ENCODE data around the gene TNRC6C. TPM values are rescaled to one million over a fixed set of nuclear protein-coding genes. Genes with fewer than 3 reads are reported as not detected.

Gene TNRC6C
- total and polyA plus RNA-seq, 2 of the 13 experiments (the other 11 are each of a cell fraction or from before 2014, with no cell fraction given) = 0.66 to 4.9 TPM

GRCh38 chr17:78127888-78128550 lies 169.5 kb downstream of the TNRC6C start (continued):
- TF ChIP-seq ERF (CRISPR knock-in tag; IDR thresholded peaks at IDR 0.05) (no peak), ZNF883 (CRISPR knock-in tag; IDR thresholded peaks at IDR 0.05; ENCODE audit: not compliant biosample characterization) (peak; percentile 11), PTBP1 (IDR thresholded peaks at IDR 0.05; ENCODE audit: low read depth, low read length, poor library complexity, severe bottlenecking) (no peak), ATF2 (CRISPR knock-in tag; IDR thresholded peaks at IDR 0.05) (no peak), ZNF451 (CRISPR knock-in tag; IDR thresholded peaks at IDR 0.05) (no peak; the same call in none of the 2 replicates), EP300 (IDR thresholded peaks at IDR 0.05; ENCODE audit: low read depth in 2 of 2, low read length in 2 of 2) (no peak), EP300 (CRISPR knock-in tag; IDR thresholded peaks at IDR 0.05; ENCODE audit: borderline replicate concordance) (no peak), RFX1 (IDR thresholded peaks at IDR 0.05) (no peak), ZNF615 (CRISPR knock-in tag; IDR thresholded peaks at IDR 0.05; ENCODE audit: borderline replicate concordance) (no peak), XBP1 (CRISPR knock-in tag; IDR thresholded peaks at IDR 0.05) (no peak), NFAT5 (CRISPR knock-in tag; IDR thresholded peaks at IDR 0.05) (no peak), ZNF143 (CRISPR knock-in tag; IDR thresholded peaks at IDR 0.05) (no peak), SMYD3 (CRISPR knock-in tag; IDR thresholded peaks at IDR 0.05) (no peak), XRCC5 (optimal IDR thresholded peaks at IDR 0.05; ENCODE audit: low read length) (no peak), ZNF460 (CRISPR knock-in tag; IDR thresholded peaks at IDR 0.05; ENCODE audit: borderline replicate concordance) (no peak), ZNF572 (CRISPR knock-in tag; IDR thresholded peaks at IDR 0.05) (no peak), ZNF776 (CRISPR knock-in tag; IDR thresholded peaks at IDR 0.05) (no peak; the same call in 1 of the 2 replicates), FLYWCH1 (CRISPR knock-in tag; IDR thresholded peaks at IDR 0.05) (0 out of 2 replicates have a peak, but pooled peaks have one; percentile 18), ZNF510 (CRISPR knock-in tag; IDR thresholded peaks at IDR 0.05; ENCODE audit: low read depth) (peak; percentile 70; the same call in 1 of the 2 replicates), ZGPAT (CRISPR knock-in tag; IDR thresholded peaks at IDR 0.05) (no peak; the same call in 1 of the 2 replicates), ZNF660 (CRISPR knock-in tag; IDR thresholded peaks at IDR 0.05; ENCODE audit: borderline replicate concordance, low read depth) (no peak), MNT (IDR thresholded peaks at IDR 0.05) (no peak)
